ENCODE results near the gene HPS1.
A peak's percentile ranks its signal among the peaks of the same experiment; 100 is the strongest.

HPS1 gene

DNA sequence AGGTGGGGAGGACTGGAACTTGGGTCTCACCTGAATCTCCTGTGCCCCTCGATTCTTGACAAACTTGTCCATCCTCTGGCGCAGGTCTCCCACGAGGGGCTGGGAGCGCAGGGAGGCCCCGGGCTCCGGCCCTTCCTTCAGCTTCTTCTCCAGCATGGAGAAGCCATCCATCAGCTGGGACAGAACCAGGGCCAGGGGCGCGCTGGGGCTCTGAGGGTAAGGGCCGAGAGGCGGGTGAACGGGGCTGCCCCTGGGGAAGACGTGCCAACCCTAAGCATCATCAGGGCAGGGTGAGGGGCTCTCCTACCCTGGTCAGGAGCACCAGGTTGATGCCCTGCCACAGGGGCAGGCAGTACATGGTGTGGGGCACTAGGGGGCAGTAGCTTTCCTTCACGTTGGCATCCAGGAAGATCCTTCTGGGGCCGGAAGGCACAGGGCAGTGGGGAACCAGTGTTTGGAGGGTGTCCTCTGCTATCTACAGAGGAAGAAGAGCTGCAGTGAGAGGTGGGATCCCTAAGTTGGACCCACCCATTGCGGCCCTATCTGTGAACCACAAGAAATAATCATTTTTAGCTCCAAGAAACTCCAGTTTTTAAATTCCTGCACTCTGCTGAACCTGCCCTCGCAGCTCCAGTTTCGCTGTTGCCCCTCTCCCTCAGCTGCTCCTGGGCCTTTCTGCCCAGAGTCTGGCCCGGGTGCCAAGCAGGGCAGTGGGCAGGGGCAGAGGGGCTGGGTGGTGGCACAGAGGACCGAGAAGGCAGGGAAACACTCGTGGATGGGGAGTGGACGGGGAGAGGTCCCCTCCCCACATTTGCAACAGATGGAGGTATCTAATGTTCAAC lies 21.0 kb downstream of the HPS1 start:
- Histone ChIP-seq H3K4me1 (ENCODE audit: control insufficient read depth, insufficient read depth, low read length) (no peaks in the 10 kb centered on the region), H3K4me3 (ENCODE audit: low read depth, low read length) (no peak overlapping the region), H3K27ac (ENCODE audit: extremely low read depth, low read depth, low read length) (no peak overlapping the region), H3K9me3 (ENCODE audit: control insufficient read depth, insufficient read depth, low read depth, low read length) (no peaks in the 10 kb centered on the region), H3K36me3 (ENCODE audit: control insufficient read depth in 2 of 2, insufficient read depth in 1 of 2, low read length in 2 of 2) (peaks cover 0 to 44% of the 10 kb centered on the region in 2 experiments; a peak in 1 of 3 replicates)
- ChIA-PET CTCF (interaction anchor here (0.5 to 2.4 kb wide), 28 partner anchors 9 to 917 kb away, joined by 3 to 30 read pairs (median 3); no protein-coding TSS in a partner anchor), POLR2A (no interaction called here)
- TF ChIP-seq ZNF777 (tag by site-specific recombination; IDR thresholded peaks at IDR 0.05; ENCODE audit: borderline replicate concordance) (no peak), ZNF654 (tag by site-specific recombination; IDR thresholded peaks at IDR 0.05; ENCODE audit: low read depth) (peak; percentile 54), ZNF785 (tag by site-specific recombination; IDR thresholded peaks at IDR 0.05) (peak; percentile 89; the same call in 1 of the 2 replicates)
- TF ChIP-seq, protein P1, sequence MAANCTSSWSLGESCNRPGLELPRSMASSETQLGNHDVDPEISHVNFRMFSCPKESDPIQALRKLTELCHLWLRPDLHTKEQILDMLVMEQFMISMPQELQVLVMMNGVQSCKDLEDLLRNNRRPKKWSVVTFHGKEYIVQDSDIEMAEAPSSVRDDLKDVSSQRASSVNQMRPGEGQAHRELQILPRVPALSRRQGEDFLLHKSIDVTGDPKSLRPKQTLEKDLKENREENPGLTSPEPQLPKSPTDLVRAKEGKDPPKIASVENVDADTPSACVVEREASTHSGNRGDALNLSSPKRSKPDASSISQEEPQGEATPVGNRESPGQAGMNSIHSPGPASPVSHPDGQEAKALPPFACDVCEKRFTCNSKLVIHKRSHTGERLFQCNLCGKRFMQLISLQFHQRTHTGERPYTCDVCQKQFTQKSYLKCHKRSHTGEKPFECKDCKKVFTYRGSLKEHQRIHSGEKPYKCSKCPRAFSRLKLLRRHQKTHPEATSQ (tag by site-specific recombination; IDR thresholded peaks at IDR 0.05) = no peak

DNA sequence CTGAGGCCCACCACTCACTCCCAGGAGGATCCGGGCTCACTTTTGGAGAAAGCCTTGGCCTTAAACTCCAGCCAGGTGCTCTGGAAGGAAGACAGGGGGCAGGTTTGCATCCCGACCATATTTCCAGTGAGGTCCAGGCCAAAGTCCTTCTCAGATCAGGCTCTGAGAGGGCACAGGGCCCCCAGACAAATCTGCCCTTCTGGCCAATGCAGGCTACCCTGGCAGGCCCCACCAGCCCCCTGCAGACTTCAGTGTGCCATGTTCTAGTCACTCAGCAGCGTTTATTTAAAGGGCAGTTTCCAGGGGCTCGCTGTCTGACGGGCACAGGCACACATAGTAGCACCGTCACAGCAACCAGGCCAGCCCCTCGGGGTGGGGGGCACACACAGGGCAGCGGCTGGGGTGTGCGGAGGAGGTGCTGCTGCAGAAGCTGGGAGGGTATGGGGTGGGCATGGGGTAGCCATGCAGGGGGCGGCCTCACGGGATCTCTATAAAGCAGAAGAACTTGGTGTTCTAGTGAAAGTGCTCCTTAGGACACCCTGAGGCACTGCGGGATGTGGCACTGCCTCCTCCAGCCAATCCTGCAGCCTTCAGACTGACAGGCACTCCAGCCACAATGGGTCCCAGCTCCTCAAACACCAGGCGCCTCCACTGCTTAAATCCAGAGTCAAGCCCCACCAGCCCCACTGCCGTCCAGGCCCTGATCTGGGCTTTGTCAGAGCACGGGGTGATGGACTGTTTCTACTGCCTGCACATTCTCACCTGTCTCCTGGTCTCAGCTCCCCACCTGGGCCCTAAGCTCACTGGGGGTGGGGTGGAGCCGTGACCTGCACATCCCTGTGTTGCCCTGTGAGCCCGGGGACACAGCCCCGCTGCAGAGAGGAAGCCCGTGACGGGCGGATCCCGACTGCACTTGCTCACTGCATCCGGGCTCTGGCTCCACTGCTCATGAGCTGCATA lies 22.2 kb downstream of the HPS1 start:
- Histone ChIP-seq H3K9me3 (ENCODE audit: control insufficient read depth, insufficient read depth, low read depth, low read length) (no peaks in the 10 kb centered on the region), H3K36me3 (ENCODE audit: control insufficient read depth in 2 of 2, insufficient read depth in 1 of 2, low read length in 2 of 2) (peaks cover 0 to 40% of the 10 kb centered on the region in 2 experiments; a peak in 1 of 3 replicates), H3K4me1 (ENCODE audit: control insufficient read depth, insufficient read depth, low read length) (no peaks in the 10 kb centered on the region), H3K4me3 (ENCODE audit: low read depth, low read length) (no peak overlapping the region), H3K27ac (ENCODE audit: extremely low read depth, low read depth, low read length) (no peak overlapping the region)
- ChIA-PET POLR2A (no interaction called here), CTCF (interaction anchor here (0.6 to 2.4 kb wide), 15 partner anchors 11 to 854 kb away, joined by 3 to 30 read pairs (median 4); no protein-coding TSS in a partner anchor)
- TF ChIP-seq KLF8 (tag by site-specific recombination; IDR thresholded peaks at IDR 0.05) (no peak), ZNF223 (tag by site-specific recombination; IDR thresholded peaks at IDR 0.05) (no peak), ZNF501 (tag by site-specific recombination; IDR thresholded peaks at IDR 0.05) (no peak), YY2 (tag by site-specific recombination; IDR thresholded peaks at IDR 0.05) (no peak), ZNF202 (tag by site-specific recombination; IDR thresholded peaks at IDR 0.05; ENCODE audit: borderline replicate concordance) (no peak), ZNF146 (tag by site-specific recombination; IDR thresholded peaks at IDR 0.05) (no peak), GFI1B (tag by site-specific recombination; IDR thresholded peaks at IDR 0.05) (no peak)
- TF ChIP-seq, protein P2, sequence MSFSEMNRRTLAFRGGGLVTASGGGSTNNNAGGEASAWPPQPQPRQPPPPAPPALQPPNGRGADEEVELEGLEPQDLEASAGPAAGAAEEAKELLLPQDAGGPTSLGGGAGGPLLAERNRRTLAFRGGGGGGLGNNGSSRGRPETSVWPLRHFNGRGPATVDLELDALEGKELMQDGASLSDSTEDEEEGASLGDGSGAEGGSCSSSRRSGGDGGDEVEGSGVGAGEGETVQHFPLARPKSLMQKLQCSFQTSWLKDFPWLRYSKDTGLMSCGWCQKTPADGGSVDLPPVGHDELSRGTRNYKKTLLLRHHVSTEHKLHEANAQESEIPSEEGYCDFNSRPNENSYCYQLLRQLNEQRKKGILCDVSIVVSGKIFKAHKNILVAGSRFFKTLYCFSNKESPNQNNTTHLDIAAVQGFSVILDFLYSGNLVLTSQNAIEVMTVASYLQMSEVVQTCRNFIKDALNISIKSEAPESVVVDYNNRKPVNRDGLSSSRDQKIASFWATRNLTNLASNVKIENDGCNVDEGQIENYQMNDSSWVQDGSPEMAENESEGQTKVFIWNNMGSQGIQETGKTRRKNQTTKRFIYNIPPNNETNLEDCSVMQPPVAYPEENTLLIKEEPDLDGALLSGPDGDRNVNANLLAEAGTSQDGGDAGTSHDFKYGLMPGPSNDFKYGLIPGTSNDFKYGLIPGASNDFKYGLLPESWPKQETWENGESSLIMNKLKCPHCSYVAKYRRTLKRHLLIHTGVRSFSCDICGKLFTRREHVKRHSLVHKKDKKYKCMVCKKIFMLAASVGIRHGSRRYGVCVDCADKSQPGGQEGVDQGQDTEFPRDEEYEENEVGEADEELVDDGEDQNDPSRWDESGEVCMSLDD (tag by site-specific recombination; IDR thresholded peaks at IDR 0.05) = no peak
- TF ChIP-seq, protein P3, sequence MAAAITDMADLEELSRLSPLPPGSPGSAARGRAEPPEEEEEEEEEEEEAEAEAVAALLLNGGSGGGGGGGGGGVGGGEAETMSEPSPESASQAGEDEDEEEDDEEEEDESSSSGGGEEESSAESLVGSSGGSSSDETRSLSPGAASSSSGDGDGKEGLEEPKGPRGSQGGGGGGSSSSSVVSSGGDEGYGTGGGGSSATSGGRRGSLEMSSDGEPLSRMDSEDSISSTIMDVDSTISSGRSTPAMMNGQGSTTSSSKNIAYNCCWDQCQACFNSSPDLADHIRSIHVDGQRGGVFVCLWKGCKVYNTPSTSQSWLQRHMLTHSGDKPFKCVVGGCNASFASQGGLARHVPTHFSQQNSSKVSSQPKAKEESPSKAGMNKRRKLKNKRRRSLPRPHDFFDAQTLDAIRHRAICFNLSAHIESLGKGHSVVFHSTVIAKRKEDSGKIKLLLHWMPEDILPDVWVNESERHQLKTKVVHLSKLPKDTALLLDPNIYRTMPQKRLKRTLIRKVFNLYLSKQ (tag by site-specific recombination; IDR thresholded peaks at IDR 0.05; ENCODE audit: borderline replicate concordance) = no peak

All from HEK293 (cell line).